Measurements from ENCODE around the gene AKT3.
"Not testable (repeated sequence)": the region's sequence is repeated elsewhere in the genome, so short reads cannot be mapped to it uniquely, and the experiment has no call there.

The AKT3 gene

DNA sequence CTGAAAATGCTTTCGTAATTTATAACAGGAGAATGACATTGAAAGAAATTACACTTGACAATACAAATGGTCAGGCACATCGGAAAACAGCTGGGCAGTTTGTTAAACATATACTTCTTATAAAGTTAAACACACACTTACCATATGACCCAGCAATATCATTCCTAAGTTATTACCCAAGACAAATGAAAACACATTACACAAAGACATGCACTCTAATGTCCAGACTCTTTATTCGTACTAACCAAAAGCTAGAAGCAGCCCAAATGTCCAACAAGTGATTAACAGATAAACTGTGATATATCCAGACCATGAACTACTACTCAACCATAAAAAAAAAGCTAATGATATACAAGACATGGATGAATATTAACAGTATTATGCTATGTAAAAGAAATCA is 8.5 kb downstream of the AKT3 start:
- DNase-seq: no peak

- no peak for DNase-seq
These were observed 12.0 kb downstream of the AKT3 start for GRCh38 chr1:243837907-243838535.

GRCh38 chr1:243834130-243834529 is 15.9 kb downstream of the AKT3 start:
- no peak for DNase-seq

DNA sequence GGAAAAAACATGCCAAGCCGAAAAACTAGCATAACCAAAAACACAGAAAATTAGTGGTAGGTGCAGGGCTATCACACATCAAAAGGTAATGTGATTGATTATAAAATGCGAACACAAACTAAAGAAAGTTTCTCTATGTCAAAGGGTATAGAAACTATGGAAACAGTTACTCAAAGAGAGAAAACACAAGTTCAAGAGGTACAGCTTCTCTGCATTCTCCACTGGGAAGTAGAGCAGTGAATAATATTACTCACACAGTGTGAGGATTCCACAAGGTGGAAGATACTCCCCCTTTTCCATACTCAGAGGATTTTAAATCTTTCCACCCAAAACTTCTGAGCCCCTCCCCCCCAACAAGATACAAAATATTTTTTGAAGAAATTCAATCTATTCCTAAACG is 18.6 kb downstream of the AKT3 start:
- no peak for DNase-seq

DNA sequence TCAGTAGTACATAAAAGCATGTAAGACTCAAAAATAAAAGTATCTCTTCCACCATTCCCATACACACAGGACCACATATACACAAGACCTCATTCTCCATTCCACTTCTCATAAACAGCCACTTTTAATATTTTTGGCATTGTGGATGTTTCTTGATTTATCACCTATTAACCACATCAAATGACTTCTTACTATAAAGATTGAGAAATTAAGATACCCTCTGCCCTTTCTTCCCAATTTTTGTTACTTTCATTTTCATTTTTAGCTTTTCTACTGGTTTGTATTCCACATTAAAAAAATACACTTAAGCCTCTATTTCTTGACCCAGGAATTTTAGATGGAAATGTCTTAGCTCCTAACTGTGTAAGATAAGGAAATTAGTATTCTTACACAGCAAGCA is 22.8 kb downstream of the AKT3 start:
- no peak for DNase-seq

GRCh38 chr1:243824907-243825306 is 25.1 kb downstream of the AKT3 start:
- DNase-seq: not testable (repeated sequence)

- no peak for DNase-seq
These were observed 28.8 kb downstream of the AKT3 start for GRCh38 chr1:243821177-243821680.

GRCh38 chr1:243819438-243819839 is 30.6 kb downstream of the AKT3 start:
- no peak for DNase-seq

DNA sequence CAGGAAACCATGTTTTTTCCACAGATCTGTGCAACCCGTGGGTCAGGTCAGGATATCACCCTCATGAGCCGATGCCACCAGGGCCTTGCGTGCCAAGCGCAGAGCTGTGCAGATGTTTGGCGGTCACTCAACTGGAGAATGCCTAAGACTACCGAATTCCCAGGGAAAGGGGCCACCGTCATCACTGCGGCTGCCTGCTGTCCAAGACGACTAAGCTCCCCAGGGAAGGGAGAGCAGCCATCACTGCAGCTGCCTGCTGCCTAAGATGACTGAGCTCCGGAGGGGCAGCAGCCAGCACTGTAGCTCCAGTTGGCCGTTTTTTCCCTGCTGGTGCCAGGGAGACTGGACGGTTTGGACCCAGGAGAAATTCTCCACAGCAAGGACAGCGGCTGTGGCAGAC is 31.1 kb downstream of the AKT3 start:
- no peak for DNase-seq

GRCh38 chr1:243814718-243815117 is 35.3 kb downstream of the AKT3 start:
- DNase-seq: no peak

GRCh38 chr1:243807346-243807745 is 42.7 kb downstream of the AKT3 start:
- not testable (repeated sequence) for DNase-seq

DNA sequence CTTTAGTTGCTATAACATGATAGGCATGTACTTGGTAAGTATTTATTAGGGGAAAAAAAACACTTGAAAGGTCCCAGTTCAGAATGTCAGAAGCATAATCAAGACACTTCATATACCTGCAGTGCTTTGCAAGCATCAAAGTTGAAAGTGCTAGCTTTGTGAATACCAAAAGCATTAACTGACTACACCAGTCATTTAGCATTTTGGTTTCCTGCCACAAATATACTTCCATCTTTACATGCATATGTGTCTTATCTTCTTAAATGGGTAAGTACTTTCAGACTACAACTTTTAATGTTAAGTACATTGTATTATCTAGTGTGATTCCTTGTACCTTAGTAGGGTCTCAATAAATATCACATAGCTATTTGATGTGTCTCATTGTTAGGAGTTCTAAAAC is 43.7 kb downstream of the AKT3 start:
- no peak for DNase-seq

DNA sequence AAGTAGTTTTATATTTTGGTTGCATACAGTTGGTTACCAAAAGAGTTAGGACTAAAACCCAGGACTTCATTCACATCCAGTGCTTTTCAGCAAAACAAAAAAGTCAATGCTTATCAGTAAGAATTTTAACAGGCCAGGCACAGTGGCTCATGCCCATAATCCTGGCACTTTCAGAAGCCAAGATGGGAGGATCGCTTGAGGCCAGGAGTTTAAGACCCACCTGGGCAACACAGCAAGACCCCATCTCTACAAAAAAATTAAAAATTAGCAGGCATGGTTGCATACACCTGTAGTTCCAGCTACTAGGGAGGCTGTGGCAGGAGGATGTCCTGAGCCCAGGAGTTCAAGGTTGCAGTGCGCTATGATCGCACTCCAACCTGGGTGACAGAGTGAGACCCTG is 47.3 kb downstream of the AKT3 start:
- no peak for DNase-seq

DNA sequence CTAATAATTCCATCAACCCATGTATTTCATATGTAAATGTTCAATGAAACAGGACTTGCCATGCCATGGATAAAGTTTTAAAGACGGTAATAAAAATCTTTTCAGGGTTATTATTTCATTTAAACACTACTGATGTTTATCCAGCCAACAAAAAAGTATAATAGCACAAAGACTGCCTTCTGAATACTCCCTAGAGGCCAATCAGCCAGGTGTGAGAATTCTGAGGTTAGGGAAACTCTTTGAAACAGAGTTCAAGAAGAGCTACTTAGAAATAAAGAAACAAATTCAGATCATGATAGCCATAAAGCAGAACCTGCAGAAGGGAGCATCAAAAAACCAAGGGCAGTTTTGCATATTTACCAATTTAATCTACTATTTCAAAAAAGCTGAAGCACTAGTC is 48.7 kb downstream of the AKT3 start:
- no peak for DNase-seq

- no peak for DNase-seq
These were observed 50.1 kb downstream of the AKT3 start for GRCh38 chr1:243799908-243800307.

DNA sequence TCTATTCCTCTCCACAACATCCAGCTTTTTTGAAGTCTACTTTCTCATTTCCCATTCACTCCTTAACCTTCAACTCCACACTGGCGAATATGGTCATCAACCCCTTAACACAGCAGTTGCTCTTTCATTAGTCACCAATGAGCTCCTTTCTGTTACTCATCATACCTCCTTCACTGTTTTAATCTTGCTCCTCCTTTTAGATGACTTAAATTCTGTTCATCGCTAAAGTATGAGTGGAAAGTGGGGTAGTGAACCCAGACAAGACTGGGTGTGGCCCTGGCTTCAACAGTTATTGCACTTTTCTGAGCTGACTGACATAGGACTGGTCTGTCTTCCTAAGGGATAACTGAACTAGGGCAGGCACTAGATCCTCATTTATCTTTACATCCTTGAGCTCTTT is 51.3 kb downstream of the AKT3 start:
- DNase-seq: no peak

DNA sequence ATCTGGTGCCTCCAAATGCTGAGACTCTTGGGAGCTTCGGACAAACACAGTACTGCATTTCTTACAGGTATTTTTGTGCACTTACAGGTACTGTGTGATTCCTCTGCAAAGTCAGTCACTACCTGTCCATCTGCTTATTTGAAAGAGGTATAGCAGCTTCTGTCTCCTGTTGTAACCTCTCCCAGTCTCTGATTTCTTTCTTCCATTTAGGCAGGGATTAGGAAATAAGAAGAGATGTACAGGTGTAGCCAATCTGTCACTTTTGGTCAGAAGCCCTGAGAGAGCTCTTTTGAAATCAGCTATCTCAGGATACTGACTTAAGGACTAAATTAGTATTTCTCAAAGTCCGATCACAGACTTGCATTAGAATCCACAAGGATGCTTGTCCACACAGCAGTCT is 54.0 kb downstream of the AKT3 start:
- no peak for DNase-seq

DNA sequence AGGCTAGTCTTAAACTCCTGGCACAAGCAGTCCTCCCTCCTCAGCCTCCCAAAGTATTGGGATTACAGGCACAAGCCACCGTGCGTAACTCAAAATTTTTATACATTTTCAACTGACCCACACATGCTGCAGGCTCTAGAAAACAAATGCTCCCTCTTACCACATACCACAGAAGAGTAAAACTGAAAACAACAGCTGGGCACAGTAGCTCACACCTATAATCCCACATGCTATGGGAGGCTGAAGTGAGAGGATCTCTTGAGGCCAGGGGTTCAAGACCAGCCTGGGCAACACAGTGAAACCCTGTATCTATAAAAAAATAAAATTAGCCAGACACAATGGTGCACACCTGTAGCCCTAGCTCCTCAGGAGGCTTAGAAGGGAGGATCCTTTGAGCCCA is 56.7 kb downstream of the AKT3 start:
- DNase-seq: no peak

GRCh38 chr1:243792891-243793290 is 57.2 kb downstream of the AKT3 start:
- no peak for DNase-seq

GRCh38 chr1:243792401-243792800 is 57.6 kb downstream of the AKT3 start:
- DNase-seq: no peak

DNA sequence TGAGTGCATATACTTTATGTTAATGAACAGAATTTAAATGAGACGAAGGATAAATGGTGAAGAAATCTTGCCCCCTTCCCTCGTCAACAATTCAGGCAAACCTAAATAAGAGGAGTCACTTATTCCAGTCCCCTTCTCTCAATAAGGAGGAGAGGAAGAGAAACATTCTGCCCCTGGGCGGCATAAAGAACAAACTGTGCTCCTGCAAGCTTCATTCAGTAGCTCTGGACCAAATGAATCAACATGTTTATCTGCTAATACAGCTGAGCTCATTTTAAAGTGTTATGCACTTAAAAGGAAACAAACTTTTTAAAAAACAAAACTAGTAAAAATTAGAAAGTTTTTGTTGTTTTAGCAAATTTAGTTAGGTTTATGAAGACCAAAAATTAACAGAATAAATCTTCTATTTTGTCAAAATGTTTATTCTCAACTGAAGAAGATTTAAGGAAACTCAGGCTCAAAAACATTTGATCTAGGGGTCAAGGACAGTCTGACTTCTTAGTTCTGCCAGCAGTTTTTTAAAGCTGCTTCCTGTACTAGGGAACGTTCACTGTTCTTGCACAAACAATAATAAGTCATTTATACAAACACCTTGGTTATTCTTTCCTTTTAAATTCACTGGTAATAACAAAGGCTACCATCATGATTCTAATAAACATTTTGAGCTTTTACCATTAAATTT is 58.3 kb downstream of the AKT3 start:
- no peak for DNase-seq

DNA sequence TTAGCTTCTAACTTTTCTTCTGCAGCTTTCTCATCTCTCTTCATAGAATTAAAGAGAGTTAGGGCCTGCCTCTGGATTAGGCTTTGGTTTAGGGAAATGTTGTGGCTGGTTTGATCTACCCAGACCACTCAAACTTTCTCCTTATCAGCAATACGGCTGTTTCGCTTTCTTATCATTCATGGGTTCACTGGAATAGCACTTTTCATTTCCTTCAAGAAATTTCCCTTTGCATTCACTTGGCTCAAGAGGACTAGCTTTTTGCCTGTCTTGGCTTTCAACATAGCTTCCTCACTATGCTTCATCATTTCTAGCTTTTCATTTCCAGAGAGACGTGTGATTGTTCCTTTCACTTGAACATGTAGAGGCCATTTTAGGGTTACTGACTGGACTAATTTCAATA is 59.6 kb downstream of the AKT3 start:
- DNase-seq: no peak

DNA sequence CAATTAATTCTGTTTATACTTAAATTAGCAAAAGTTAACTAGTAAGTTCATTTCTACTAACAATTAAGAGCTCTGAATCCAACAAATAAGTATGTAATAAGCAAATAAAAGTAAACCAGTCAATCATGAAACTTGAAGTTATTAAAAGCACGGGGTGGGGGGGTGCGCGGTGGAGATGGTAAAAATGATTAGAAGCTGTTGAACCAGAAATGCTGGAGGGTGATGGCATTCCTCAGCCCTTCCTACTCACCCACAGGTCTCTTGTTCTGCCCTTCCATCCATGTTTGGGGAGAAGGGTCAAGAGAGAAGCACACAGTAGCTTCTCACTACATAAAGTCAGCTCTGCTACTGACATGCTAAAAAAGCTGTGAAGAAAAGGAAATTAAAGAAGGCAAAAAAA is 63.5 kb downstream of the AKT3 start:
- DNase-seq: no peak

DNA sequence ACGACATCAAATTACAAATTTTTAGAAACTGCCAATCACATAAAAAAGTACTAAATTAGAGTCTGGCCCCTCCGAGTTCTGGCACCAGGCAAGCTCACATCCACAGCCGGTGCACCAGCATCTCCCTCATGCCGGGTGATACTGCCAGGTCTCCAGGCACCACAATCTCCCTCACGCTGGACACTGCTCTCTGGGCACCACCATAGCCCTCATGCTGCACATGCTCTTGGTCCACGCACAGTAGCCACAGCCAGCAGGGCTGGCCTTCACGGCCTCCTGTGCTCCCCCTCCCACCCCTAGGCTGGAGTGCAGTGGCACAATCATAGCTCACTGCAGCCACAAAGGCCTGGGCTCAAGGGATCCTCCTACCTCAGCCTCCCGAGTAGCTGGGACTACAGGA is 65.5 kb downstream of the AKT3 start:
- DNase-seq: no peak

- no peak for DNase-seq
These were observed 66.3 kb downstream of the AKT3 start for GRCh38 chr1:243783714-243784113.

Data from DMS153 (cell line).